ENCODE results near the gene PALLD. TPM values are rescaled to one million over a fixed set of nuclear protein-coding genes. Genes with fewer than 3 reads are reported as not detected.

The PALLD gene
- total RNA-seq, 1 experiment from 2014 or later, result 26.7 TPM

- intact Hi-C loops (cut with micrococcal nuclease), result no loop called here
- ChIA-PET POLR2A (ENCODE audit: unreplicated experiment) (no interaction called here), CTCF (no interaction called here)
Observed at GRCh38 chr4:168773388-168774195, 276.7 kb downstream of the PALLD start.

DNA sequence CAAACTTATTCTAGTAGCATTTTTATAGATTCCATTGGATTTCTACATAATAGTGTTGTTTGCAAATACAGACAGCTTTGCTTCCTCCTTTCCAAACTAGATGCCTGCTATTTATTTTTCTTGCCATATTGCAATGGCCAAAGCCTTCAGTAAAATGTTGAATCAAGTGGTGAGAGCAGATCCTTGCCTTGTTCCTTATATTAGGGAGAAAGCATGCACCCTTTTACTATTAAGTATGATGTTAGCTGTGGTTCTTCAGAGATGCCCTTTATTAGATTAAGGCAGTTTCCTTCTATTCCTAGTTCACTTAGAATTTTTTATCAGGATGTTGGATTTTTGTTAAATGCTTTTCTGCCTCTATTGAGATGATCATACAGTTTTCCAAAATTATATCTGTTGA, 279.5 kb downstream of the PALLD start:
- Histone ChIP-seq H3F3A (ENCODE audit: low read length, unreplicated experiment) (no peaks in the 10 kb centered on the region), H3K79me2 (ENCODE audit: low read length) (no peaks in the 10 kb centered on the region), H3K4me3 (ENCODE audit: low read length) (no peak overlapping the region), H2AFZ (ENCODE audit: low read length) (no peak overlapping the region), H3K27me3 (ENCODE audit: low read length) (no peaks in the 10 kb centered on the region), H3K4me2 (ENCODE audit: low read length) (no peak overlapping the region), H3K36me3 (ENCODE audit: low read depth, low read length) (no peaks in the 10 kb centered on the region), H3K4me1 (ENCODE audit: insufficient read depth, low read length) (no peaks in the 10 kb centered on the region), H4K20me1 (ENCODE audit: low read length) (no peaks in the 10 kb centered on the region), H3K9ac (ENCODE audit: low read length) (no peak overlapping the region), H3K9me2 (replicated peaks; ENCODE audit: low read length) (no peaks in the 10 kb centered on the region), H3K9me3 (ENCODE audit: low read length) (no peaks in the 10 kb centered on the region), H3K27ac (ENCODE audit: low read length) (no peak overlapping the region)
- ATAC-seq, result no peak
- intact Hi-C loops (cut with micrococcal nuclease), result no loop called here
- POLR2A ChIA-PET (ENCODE audit: unreplicated experiment), result no interaction called here
- TF ChIP-seq EZH2phosphoT487 (IDR thresholded peaks at IDR 0.05; ENCODE audit: borderline replicate concordance, low read length) (no peak), EZH2 (IDR thresholded peaks at IDR 0.05; ENCODE audit: low read length, unreplicated experiment) (no peak)
- TF ChIP-seq, protein P1, sequence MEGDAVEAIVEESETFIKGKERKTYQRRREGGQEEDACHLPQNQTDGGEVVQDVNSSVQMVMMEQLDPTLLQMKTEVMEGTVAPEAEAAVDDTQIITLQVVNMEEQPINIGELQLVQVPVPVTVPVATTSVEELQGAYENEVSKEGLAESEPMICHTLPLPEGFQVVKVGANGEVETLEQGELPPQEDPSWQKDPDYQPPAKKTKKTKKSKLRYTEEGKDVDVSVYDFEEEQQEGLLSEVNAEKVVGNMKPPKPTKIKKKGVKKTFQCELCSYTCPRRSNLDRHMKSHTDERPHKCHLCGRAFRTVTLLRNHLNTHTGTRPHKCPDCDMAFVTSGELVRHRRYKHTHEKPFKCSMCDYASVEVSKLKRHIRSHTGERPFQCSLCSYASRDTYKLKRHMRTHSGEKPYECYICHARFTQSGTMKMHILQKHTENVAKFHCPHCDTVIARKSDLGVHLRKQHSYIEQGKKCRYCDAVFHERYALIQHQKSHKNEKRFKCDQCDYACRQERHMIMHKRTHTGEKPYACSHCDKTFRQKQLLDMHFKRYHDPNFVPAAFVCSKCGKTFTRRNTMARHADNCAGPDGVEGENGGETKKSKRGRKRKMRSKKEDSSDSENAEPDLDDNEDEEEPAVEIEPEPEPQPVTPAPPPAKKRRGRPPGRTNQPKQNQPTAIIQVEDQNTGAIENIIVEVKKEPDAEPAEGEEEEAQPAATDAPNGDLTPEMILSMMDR (conservative IDR thresholded peaks at IDR 0.05; ENCODE audit: low read depth, low read length), result no peak
- CTCF ChIA-PET, result no interaction called here
- no peak for DNase-seq
- no TSS peak for BruUV-seq (replicated peaks)

More at GRCh38 chr4:168773388-168774195, 276.7 kb downstream of the PALLD start:
- Histone ChIP-seq H3K9ac (ENCODE audit: low read length) (no peak overlapping the region), H2AFZ (ENCODE audit: low read length) (no peak overlapping the region), H3K4me2 (ENCODE audit: low read length) (no peak overlapping the region), H3K36me3 (ENCODE audit: low read depth, low read length) (no peaks in the 10 kb centered on the region), H3K4me3 (ENCODE audit: low read length) (no peak overlapping the region), H3K9me2 (replicated peaks; ENCODE audit: low read length) (no peaks in the 10 kb centered on the region), H3K4me1 (ENCODE audit: insufficient read depth, low read length) (no peaks in the 10 kb centered on the region), H3K27me3 (ENCODE audit: low read length) (no peaks in the 10 kb centered on the region), H3K27ac (ENCODE audit: low read length) (no peak overlapping the region), H4K20me1 (ENCODE audit: low read length) (no peaks in the 10 kb centered on the region), H3K9me3 (ENCODE audit: low read length) (no peaks in the 10 kb centered on the region), H3K79me2 (ENCODE audit: low read length) (no peaks in the 10 kb centered on the region), H3F3A (ENCODE audit: low read length, unreplicated experiment) (no peaks in the 10 kb centered on the region)
- TF ChIP-seq, protein P1 (conservative IDR thresholded peaks at IDR 0.05; ENCODE audit: low read depth, low read length), result no peak
- no peak for TF ChIP-seq EZH2phosphoT487 (IDR thresholded peaks at IDR 0.05; ENCODE audit: borderline replicate concordance, low read length)
- TF ChIP-seq EZH2 (IDR thresholded peaks at IDR 0.05; ENCODE audit: low read length, unreplicated experiment), result no peak
- DNase-seq, result no peak
- no peak for ATAC-seq
- no TSS peak for BruUV-seq (replicated peaks)

GRCh38 chr4:168777277-168777965, 280.6 kb downstream of the PALLD start:
- Histone ChIP-seq H2AFZ (ENCODE audit: low read length) (no peak overlapping the region), H3K36me3 (ENCODE audit: low read depth, low read length) (no peaks in the 10 kb centered on the region), H3K9ac (ENCODE audit: low read length) (no peak overlapping the region), H3K79me2 (ENCODE audit: low read length) (no peaks in the 10 kb centered on the region), H3K4me2 (ENCODE audit: low read length) (no peak overlapping the region), H3K9me3 (ENCODE audit: low read length) (no peaks in the 10 kb centered on the region), H3K27ac (ENCODE audit: low read length) (no peak overlapping the region), H3K27me3 (ENCODE audit: low read length) (no peaks in the 10 kb centered on the region), H4K20me1 (ENCODE audit: low read length) (no peaks in the 10 kb centered on the region), H3K4me1 (ENCODE audit: insufficient read depth, low read length) (no peaks in the 10 kb centered on the region), H3K4me3 (ENCODE audit: low read length) (no peak overlapping the region), H3F3A (ENCODE audit: low read length, unreplicated experiment) (no peaks in the 10 kb centered on the region), H3K9me2 (replicated peaks; ENCODE audit: low read length) (no peaks in the 10 kb centered on the region)
- TF ChIP-seq EZH2 (IDR thresholded peaks at IDR 0.05; ENCODE audit: low read length, unreplicated experiment) (no peak), EZH2phosphoT487 (IDR thresholded peaks at IDR 0.05; ENCODE audit: borderline replicate concordance, low read length) (no peak)
- TF ChIP-seq, protein P1 (conservative IDR thresholded peaks at IDR 0.05; ENCODE audit: low read depth, low read length), result no peak
- ATAC-seq (no peak), DNase-seq (no peak)
- intact Hi-C loops (cut with micrococcal nuclease), result no loop called here
- BruUV-seq (replicated peaks), result no TSS peak
- POLR2A ChIA-PET (ENCODE audit: unreplicated experiment), result no interaction called here
- CTCF ChIA-PET, result no interaction called here
